Neuronal stem cell (in vitro differentiated cells): ENCODE measurements around the gene BORCS8.

Experiments
- DNase-seq: peaks from one replicate; pipeline ENCODE4 v3.0.0-alpha.2; 2013; ENCODE audit warnings: low spot score
- H2AFZ ChIP-seq: one replicate; pipeline ENCODE4 v1.6.1; 2013; ENCODE audit warnings: mild to moderate bottlenecking, low read length, inconsistent platforms
- H2AK5ac ChIP-seq: 2 replicates; pipeline ENCODE4 v1.6.1; 2013; ENCODE audit warnings: low read depth, mild to moderate bottlenecking, inconsistent platforms, low read length, moderate library complexity, mixed read lengths
- H2BK120ac ChIP-seq: 2 replicates; pipeline ENCODE4 v1.6.1; 2013; ENCODE audit warnings: low read depth, mild to moderate bottlenecking, inconsistent platforms, low read length, moderate library complexity, mixed read lengths
- H2BK12ac ChIP-seq: one replicate; pipeline ENCODE4 v1.6.1; 2013; ENCODE audit warnings: low read length, inconsistent platforms
- H2BK15ac ChIP-seq: 2 replicates; pipeline ENCODE4 v1.6.1; 2013; ENCODE audit warnings: mild to moderate bottlenecking, low read length, inconsistent platforms, mixed read lengths
- H2BK5ac ChIP-seq: one replicate; pipeline ENCODE4 v1.6.1; 2013; ENCODE audit warnings: inconsistent platforms, mild to moderate bottlenecking, low read length, moderate library complexity
- H3K14ac ChIP-seq: one replicate; pipeline ENCODE4 v1.6.1; 2013; ENCODE audit warnings: low read length, inconsistent platforms
- H3K18ac ChIP-seq: 2 replicates; pipeline ENCODE4 v1.6.1; 2013; ENCODE audit warnings: low read length, inconsistent platforms
- H3K23ac ChIP-seq: 2 replicates; pipeline ENCODE4 v1.6.1; 2013; ENCODE audit warnings: low read depth, mild to moderate bottlenecking, mixed read lengths, low read length, inconsistent platforms; ENCODE audit not compliant: poor library complexity
- H3K27ac ChIP-seq: replicated peaks from 3 replicates; pipeline ENCODE4 v1.5.1; 2013; ENCODE audit warnings: low read length, inconsistent platforms
- H3K27me3 ChIP-seq, 3 experiments: 2 replicates each; pipeline ENCODE4 v1.6.1; 2013; ENCODE audit warnings: low read length in 3 of 3, mild to moderate bottlenecking in 2 of 3, inconsistent platforms in 1 of 3, low read depth in 1 of 3, mixed read lengths in 1 of 3, moderate library complexity in 1 of 3; ENCODE audit not compliant: control insufficient read depth in 3 of 3, insufficient read depth in 3 of 3
- H3K36me3 ChIP-seq, 2 donors: replicated peaks in 1 of 2; 2 replicates each; pipeline ENCODE4 v1.6.1; 2013; ENCODE audit warnings: low read length in 2 of 2; ENCODE audit not compliant: control insufficient read depth in 2 of 2, insufficient read depth in 2 of 2
- H3K4ac ChIP-seq: 2 replicates; pipeline ENCODE4 v1.6.1; 2013; ENCODE audit warnings: inconsistent platforms, mild to moderate bottlenecking, low read length, moderate library complexity
- H3K4me1 ChIP-seq, 2 donors: 1 replicate in 1 of 2; 2 replicates in 1 of 2; pipeline ENCODE4 v1.6.1; 2013; ENCODE audit warnings: low read length in 2 of 2, low read depth in 1 of 2; ENCODE audit not compliant: control insufficient read depth in 2 of 2, insufficient read depth in 1 of 2
- H3K4me2 ChIP-seq: one replicate; pipeline ENCODE4 v1.6.1; 2013; ENCODE audit warnings: mild to moderate bottlenecking, low read length, inconsistent platforms; ENCODE audit not compliant: insufficient read depth, poor library complexity, severe bottlenecking
- H3K4me3 ChIP-seq, 2 donors: 2 replicates each; pipeline ENCODE4 v1.5.1; 2013; ENCODE audit warnings: low read length in 2 of 2, mild to moderate bottlenecking in 2 of 2, inconsistent platforms in 1 of 2, moderate library complexity in 1 of 2
- H3K79me1 ChIP-seq: one replicate; pipeline ENCODE4 v1.6.1; 2013; ENCODE audit warnings: low read depth, mild to moderate bottlenecking, inconsistent platforms, low read length, moderate library complexity
- H3K9ac ChIP-seq: one replicate; pipeline ENCODE4 v1.6.1; 2013; ENCODE audit warnings: mild to moderate bottlenecking, low read depth, low read length, inconsistent platforms; ENCODE audit not compliant: poor library complexity
- H3K9me3 ChIP-seq, 2 donors: replicated peaks in 1 of 2; 2 replicates each; pipeline versions ENCODE3 to v1.6.1; 2013; ENCODE audit warnings: low read length in 2 of 2, mild to moderate bottlenecking in 2 of 2, inconsistent platforms in 1 of 2, low read depth in 1 of 2, mixed read lengths in 1 of 2, moderate library complexity in 1 of 2; ENCODE audit not compliant: control insufficient read depth in 2 of 2, insufficient read depth in 1 of 2
- H4K8ac ChIP-seq: one replicate; pipeline ENCODE4 v1.6.1; 2013; ENCODE audit warnings: low read depth, mild to moderate bottlenecking, inconsistent platforms, low read length, moderate library complexity
- H4K91ac ChIP-seq: one replicate; pipeline ENCODE4 v1.6.1; 2013; ENCODE audit warnings: low read length, low read depth, mild to moderate bottlenecking, inconsistent platforms; ENCODE audit not compliant: poor library complexity
- WGBS, 2 donors: extraction: QIAGEN DNeasy Blood & Tissue Kit; methylation state at CpG; one replicate each; pipeline ENCODE4 v1.1.7; 2013; ENCODE audit warnings: missing lambda C conversion rate in 2 of 2, mixed read lengths in 1 of 2; ENCODE audit not compliant: insufficient read length in 2 of 2, insufficient replicate concordance in 1 of 2; ENCODE audit errors: extremely low coverage in 2 of 2; 5-methylcytosine and 5-hydroxymethylcytosine counted together

The BORCS8 gene

GRCh38 chr19:19236173-19236572 is 44.2 kb upstream of the BORCS8 start:
- no peaks in the 10 kb centered on the region for H3K27me3 ChIP-seq
- DNase-seq, result no peak
- H2BK12ac ChIP-seq, result no peak overlapping the region
- no peak overlapping the region for H3K18ac ChIP-seq
- H3K79me1 ChIP-seq, result no peaks in the 10 kb centered on the region
- H3K4me2 ChIP-seq, result no peak overlapping the region
- H2BK15ac ChIP-seq, result no peak overlapping the region
- no peak overlapping the region for H3K4ac ChIP-seq
- H2AK5ac ChIP-seq, result no peak overlapping the region
- H2BK120ac ChIP-seq, result no peak overlapping the region
- no peak overlapping the region for H2BK5ac ChIP-seq
- H3K4me1 ChIP-seq, result no peaks in the 10 kb centered on the region
- H3K4me3 ChIP-seq, result no peak overlapping the region
- peaks cover 7 to 26% of the 10 kb centered on the region in 2 donors for H3K9me3 ChIP-seq
- H4K91ac ChIP-seq, result no peak overlapping the region
- no peak overlapping the region for H3K14ac ChIP-seq
- no peak overlapping the region for H3K27ac ChIP-seq
- H3K36me3 ChIP-seq, result peaks cover 0 to 49% of the 10 kb centered on the region in 2 donors
- H4K8ac ChIP-seq, result no peak overlapping the region
- no peak overlapping the region for H3K9ac ChIP-seq
- no peak overlapping the region for H3K23ac ChIP-seq
- no peak overlapping the region for H2AFZ ChIP-seq

GRCh38 chr19:19234220-19234816 is 42.4 kb upstream of the BORCS8 start:
- no peak for DNase-seq
- peaks cover 0 to 43% of the 10 kb centered on the region in 2 donors for H3K36me3 ChIP-seq
- H3K4me3 ChIP-seq, result no peak overlapping the region
- no peaks in the 10 kb centered on the region for H3K27me3 ChIP-seq
- H3K9me3 ChIP-seq, result peaks cover 7 to 26% of the 10 kb centered on the region in 2 donors
- no peak overlapping the region for H2BK12ac ChIP-seq
- no peak overlapping the region for H3K27ac ChIP-seq
- no peaks in the 10 kb centered on the region for H3K4me1 ChIP-seq
- H4K91ac ChIP-seq, result no peak overlapping the region
- no CpG with 5 or more reads among the region's 2 CpGs for WGBS, 2 donors
- no peak overlapping the region for H3K4me2 ChIP-seq
- H2BK5ac ChIP-seq, result no peak overlapping the region
- no peak overlapping the region for H3K4ac ChIP-seq
- H2AFZ ChIP-seq, result no peak overlapping the region
- H3K18ac ChIP-seq, result no peak overlapping the region
- no peak overlapping the region for H2AK5ac ChIP-seq
- no peak overlapping the region for H3K14ac ChIP-seq
- H3K9ac ChIP-seq, result no peak overlapping the region
- no peak overlapping the region for H3K23ac ChIP-seq
- no peak overlapping the region for H2BK15ac ChIP-seq
- no peak overlapping the region for H2BK120ac ChIP-seq
- no peak overlapping the region for H4K8ac ChIP-seq
- no peaks in the 10 kb centered on the region for H3K79me1 ChIP-seq

GRCh38 chr19:19232261-19232721 is 40.3 kb upstream of the BORCS8 start:
- Histone ChIP-seq H4K91ac (no peak overlapping the region), H2BK12ac (no peak overlapping the region), H3K4me2 (no peak overlapping the region), H3K14ac (peak overlapping the region; percentile 56), H4K8ac (no peak overlapping the region), H2BK15ac (no peak overlapping the region), H3K4me3 (no peak overlapping the region), H3K18ac (peak overlapping the region; percentile 57), H2AK5ac (no peak overlapping the region), H2BK5ac (no peak overlapping the region), H3K27ac (no peak overlapping the region), H3K79me1 (peaks cover 3% of the 10 kb centered on the region), H3K9ac (no peak overlapping the region), H3K27me3 (no peaks in the 10 kb centered on the region), H3K4ac (no peak overlapping the region), H3K4me1 (no peaks in the 10 kb centered on the region), H3K9me3 (peaks cover 7 to 26% of the 10 kb centered on the region in 2 donors), H3K23ac (peak overlapping the region; percentile 55), H2BK120ac (no peak overlapping the region), H2AFZ (no peak overlapping the region), H3K36me3 (peaks cover 0 to 49% of the 10 kb centered on the region in 2 donors)
- no CpG with 5 or more reads among the region's 19 CpGs for WGBS, 2 donors
- no peak for DNase-seq

- Histone ChIP-seq H3K27ac (no peak overlapping the region), H2BK12ac (no peak overlapping the region), H3K14ac (no peak overlapping the region), H2BK5ac (no peak overlapping the region), H3K4me2 (no peak overlapping the region), H4K8ac (no peak overlapping the region), H3K27me3 (no peaks in the 10 kb centered on the region), H3K36me3 (peaks cover 0 to 56% of the 10 kb centered on the region in 2 donors), H3K79me1 (peaks cover 3% of the 10 kb centered on the region), H3K4me1 (no peaks in the 10 kb centered on the region), H3K4me3 (no peak overlapping the region), H2BK120ac (no peak overlapping the region), H2BK15ac (no peak overlapping the region), H4K91ac (no peak overlapping the region), H3K23ac (no peak overlapping the region), H2AFZ (no peak overlapping the region), H3K9me3 (peaks cover 7 to 22% of the 10 kb centered on the region in 2 donors), H2AK5ac (no peak overlapping the region), H3K4ac (no peak overlapping the region), H3K18ac (no peak overlapping the region), H3K9ac (no peak overlapping the region)
- no CpG with 5 or more reads among the region's 9 CpGs for WGBS, 2 donors
- DNase-seq, result no peak
These were observed 39.0 kb upstream of the BORCS8 start for GRCh38 chr19:19230999-19231398.
